Cortex of kidney (tissue), 1 donor: Measurements from ENCODE around the gene CFAP97.
A peak's percentile ranks its signal among the peaks of the same experiment; 100 is the strongest.
"Not testable (repeated sequence)": the region's sequence is repeated elsewhere in the genome, so short reads cannot be mapped to it uniquely, and the experiment has no call there.

Experiments used
- DNase-seq: peaks from one replicate; lab custom pipeline; 2025; lab: John Stamatoyannopoulos, UW

CFAP97 gene

GRCh38 chr4:185221912-185222311, 18.1 kb upstream of the CFAP97 start:
- DNase-seq, result no peak

- no peak for DNase-seq
These were observed 17.7 kb upstream of the CFAP97 start for GRCh38 chr4:185221491-185221890.

GRCh38 chr4:185219551-185220344, 15.9 kb upstream of the CFAP97 start:
- no peak for DNase-seq

- DNase-seq, result no peak
These were observed 14.5 kb upstream of the CFAP97 start for GRCh38 chr4:185218312-185218711.

- DNase-seq, result no peak
These were observed 13.7 kb upstream of the CFAP97 start for GRCh38 chr4:185217408-185217975.

GRCh38 chr4:185215261-185215660, 11.5 kb upstream of the CFAP97 start:
- DNase-seq, result no peak

GRCh38 chr4:185213877-185214276, 10.1 kb upstream of the CFAP97 start:
- DNase-seq, result no peak

GRCh38 chr4:185212581-185212980, 8.8 kb upstream of the CFAP97 start:
- no peak for DNase-seq

- DNase-seq, result no peak
These were observed 7.8 kb upstream of the CFAP97 start for GRCh38 chr4:185211641-185212040.

- no peak for DNase-seq
These were observed 7.2 kb upstream of the CFAP97 start for GRCh38 chr4:185211035-185211434.

- DNase-seq, result peak; percentile 11
These were observed 6.5 kb upstream of the CFAP97 start for GRCh38 chr4:185210102-185210981.

- not testable (repeated sequence) for DNase-seq
These were observed 6.0 kb upstream of the CFAP97 start for GRCh38 chr4:185209852-185210101.

- peak; percentile 27 for DNase-seq
These were observed 5.4 kb upstream of the CFAP97 start, which contains the start of gene SNX25 for GRCh38 chr4:185209031-185209851. Gene SNX25, plus strand, starts transcription at chr4:185209598. Its CDS starts 229 bp downstream, at chr4:185209827.

- no peak for DNase-seq
These were observed 3.7 kb upstream of the CFAP97 start for GRCh38 chr4:185207466-185207865.

- no peak for DNase-seq
These were observed 2.0 kb upstream of the CFAP97 start for GRCh38 chr4:185205697-185206342.

- DNase-seq, result not testable (repeated sequence)
These were observed 1.3 kb upstream of the CFAP97 start for GRCh38 chr4:185205073-185205472.

- no peak for DNase-seq
These were observed 574 bp upstream of the CFAP97 start for GRCh38 chr4:185204238-185204910.

- DNase-seq, result no peak
These were observed 765 bp downstream of the CFAP97 start for GRCh38 chr4:185202984-185203485.

- no peak for DNase-seq
These were observed 1.5 kb downstream of the CFAP97 start for GRCh38 chr4:185201977-185202962.
